ENCODE measurements around the gene CNTFR. TPM values are rescaled to one million over a fixed set of nuclear protein-coding genes. Genes with fewer than 3 reads are reported as not detected.

Gene CNTFR
- total and polyA plus RNA-seq, 2 experiments from 2014 or later = 0.73 to 1.9 TPM

DNA sequence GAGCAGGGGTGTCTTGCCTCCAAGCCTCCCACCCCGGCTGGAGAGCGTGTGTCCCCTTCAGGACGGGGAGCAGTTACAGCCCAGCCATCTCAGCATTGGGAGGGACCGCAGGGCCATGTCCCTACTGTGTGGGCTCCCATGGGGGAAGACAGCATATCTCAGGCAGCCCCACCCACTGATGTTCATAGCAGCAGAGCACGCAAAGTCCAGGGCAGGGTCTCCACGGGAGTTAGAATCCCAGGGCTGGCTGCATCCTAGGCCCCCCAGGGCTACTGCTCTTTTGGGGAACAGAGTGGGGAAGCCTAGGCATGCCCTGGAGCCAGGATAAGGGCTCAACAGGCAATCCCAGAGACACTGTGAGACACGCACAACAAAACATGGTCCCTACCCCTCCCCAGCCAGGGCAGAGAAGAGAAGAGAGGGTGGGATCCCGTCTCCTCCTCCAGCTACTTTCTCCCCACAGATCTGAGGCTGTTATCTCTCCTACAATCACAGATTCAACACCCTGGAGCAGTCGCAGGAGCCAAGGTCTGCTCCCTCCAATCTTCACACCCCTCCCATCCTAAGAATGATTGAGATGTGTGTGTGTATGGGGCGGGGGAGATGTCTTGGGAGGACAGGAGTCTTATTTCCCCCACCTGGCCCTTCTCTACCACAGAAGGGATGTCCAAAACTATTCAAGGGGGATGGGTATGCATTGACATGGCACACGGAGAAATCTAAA, 3.4 kb downstream of the CNTFR start:
- Histone ChIP-seq H3K36me3 (ENCODE audit: insufficient read depth) (no peaks in the 10 kb centered on the region), H3K79me2 (replicated peaks; ENCODE audit: insufficient read depth) (no peaks in the 10 kb centered on the region), H3K4me3 (peak overlapping the region; percentile 30; the same call in 1 of the 2 replicates), H3K27me3 (ENCODE audit: insufficient read depth) (peaks cover 100% of the 10 kb centered on the region), H3F3A (replicated peaks; ENCODE audit: low read depth) (no peaks in the 10 kb centered on the region), H3K27ac (ENCODE audit: low read depth) (no peak overlapping the region), H4K20me1 (replicated peaks; ENCODE audit: insufficient read depth) (peaks cover 6% of the 10 kb centered on the region), H3K4me1 (ENCODE audit: insufficient read depth) (peaks cover 30% of the 10 kb centered on the region), H2AFZ (no peak overlapping the region), H3K9me2 (ENCODE audit: insufficient read depth) (no peaks in the 10 kb centered on the region), H3K4me2 (peak overlapping the region; percentile 71)
- Mint-ChIP-seq H3K27me3 (ENCODE audit: insufficient read depth, low read depth, poor library complexity) (peaks cover 78% of the 10 kb centered on the region), H3K9me3 (peaks cover 3% of the 10 kb centered on the region; the same call in 1 of the 3 replicates), H3K27ac (no peak overlapping the region), H3K36me3 (ENCODE audit: low read depth) (no peaks in the 10 kb centered on the region; the same call in 2 of the 3 replicates), H3K4me3 (peak overlapping the region; percentile 31; the same call in 1 of the 3 replicates), H3K4me1 (peaks cover 28% of the 10 kb centered on the region)
- TF ChIP-seq, protein P1, sequence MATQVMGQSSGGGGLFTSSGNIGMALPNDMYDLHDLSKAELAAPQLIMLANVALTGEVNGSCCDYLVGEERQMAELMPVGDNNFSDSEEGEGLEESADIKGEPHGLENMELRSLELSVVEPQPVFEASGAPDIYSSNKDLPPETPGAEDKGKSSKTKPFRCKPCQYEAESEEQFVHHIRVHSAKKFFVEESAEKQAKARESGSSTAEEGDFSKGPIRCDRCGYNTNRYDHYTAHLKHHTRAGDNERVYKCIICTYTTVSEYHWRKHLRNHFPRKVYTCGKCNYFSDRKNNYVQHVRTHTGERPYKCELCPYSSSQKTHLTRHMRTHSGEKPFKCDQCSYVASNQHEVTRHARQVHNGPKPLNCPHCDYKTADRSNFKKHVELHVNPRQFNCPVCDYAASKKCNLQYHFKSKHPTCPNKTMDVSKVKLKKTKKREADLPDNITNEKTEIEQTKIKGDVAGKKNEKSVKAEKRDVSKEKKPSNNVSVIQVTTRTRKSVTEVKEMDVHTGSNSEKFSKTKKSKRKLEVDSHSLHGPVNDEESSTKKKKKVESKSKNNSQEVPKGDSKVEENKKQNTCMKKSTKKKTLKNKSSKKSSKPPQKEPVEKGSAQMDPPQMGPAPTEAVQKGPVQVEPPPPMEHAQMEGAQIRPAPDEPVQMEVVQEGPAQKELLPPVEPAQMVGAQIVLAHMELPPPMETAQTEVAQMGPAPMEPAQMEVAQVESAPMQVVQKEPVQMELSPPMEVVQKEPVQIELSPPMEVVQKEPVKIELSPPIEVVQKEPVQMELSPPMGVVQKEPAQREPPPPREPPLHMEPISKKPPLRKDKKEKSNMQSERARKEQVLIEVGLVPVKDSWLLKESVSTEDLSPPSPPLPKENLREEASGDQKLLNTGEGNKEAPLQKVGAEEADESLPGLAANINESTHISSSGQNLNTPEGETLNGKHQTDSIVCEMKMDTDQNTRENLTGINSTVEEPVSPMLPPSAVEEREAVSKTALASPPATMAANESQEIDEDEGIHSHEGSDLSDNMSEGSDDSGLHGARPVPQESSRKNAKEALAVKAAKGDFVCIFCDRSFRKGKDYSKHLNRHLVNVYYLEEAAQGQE (IDR thresholded peaks at IDR 0.05; ENCODE audit: unreplicated experiment) = no peak
- TF ChIP-seq EZH2 (IDR thresholded peaks at IDR 0.05; ENCODE audit: low read depth, unreplicated experiment) (peak; percentile 16), STAT1 (IDR thresholded peaks at IDR 0.05; ENCODE audit: unreplicated experiment) (no peak), ZNF114 (CRISPR knock-in tag; IDR thresholded peaks at IDR 0.05) (no peak), ZNF331 (CRISPR knock-in tag; IDR thresholded peaks at IDR 0.05; ENCODE audit: low read depth) (no peak), NANOG (IDR thresholded peaks at IDR 0.05; ENCODE audit: borderline replicate concordance) (no peak), CREB1 (CRISPR knock-in tag; IDR thresholded peaks at IDR 0.05; ENCODE audit: low read depth) (no peak)
- TF ChIP-seq, protein P2, sequence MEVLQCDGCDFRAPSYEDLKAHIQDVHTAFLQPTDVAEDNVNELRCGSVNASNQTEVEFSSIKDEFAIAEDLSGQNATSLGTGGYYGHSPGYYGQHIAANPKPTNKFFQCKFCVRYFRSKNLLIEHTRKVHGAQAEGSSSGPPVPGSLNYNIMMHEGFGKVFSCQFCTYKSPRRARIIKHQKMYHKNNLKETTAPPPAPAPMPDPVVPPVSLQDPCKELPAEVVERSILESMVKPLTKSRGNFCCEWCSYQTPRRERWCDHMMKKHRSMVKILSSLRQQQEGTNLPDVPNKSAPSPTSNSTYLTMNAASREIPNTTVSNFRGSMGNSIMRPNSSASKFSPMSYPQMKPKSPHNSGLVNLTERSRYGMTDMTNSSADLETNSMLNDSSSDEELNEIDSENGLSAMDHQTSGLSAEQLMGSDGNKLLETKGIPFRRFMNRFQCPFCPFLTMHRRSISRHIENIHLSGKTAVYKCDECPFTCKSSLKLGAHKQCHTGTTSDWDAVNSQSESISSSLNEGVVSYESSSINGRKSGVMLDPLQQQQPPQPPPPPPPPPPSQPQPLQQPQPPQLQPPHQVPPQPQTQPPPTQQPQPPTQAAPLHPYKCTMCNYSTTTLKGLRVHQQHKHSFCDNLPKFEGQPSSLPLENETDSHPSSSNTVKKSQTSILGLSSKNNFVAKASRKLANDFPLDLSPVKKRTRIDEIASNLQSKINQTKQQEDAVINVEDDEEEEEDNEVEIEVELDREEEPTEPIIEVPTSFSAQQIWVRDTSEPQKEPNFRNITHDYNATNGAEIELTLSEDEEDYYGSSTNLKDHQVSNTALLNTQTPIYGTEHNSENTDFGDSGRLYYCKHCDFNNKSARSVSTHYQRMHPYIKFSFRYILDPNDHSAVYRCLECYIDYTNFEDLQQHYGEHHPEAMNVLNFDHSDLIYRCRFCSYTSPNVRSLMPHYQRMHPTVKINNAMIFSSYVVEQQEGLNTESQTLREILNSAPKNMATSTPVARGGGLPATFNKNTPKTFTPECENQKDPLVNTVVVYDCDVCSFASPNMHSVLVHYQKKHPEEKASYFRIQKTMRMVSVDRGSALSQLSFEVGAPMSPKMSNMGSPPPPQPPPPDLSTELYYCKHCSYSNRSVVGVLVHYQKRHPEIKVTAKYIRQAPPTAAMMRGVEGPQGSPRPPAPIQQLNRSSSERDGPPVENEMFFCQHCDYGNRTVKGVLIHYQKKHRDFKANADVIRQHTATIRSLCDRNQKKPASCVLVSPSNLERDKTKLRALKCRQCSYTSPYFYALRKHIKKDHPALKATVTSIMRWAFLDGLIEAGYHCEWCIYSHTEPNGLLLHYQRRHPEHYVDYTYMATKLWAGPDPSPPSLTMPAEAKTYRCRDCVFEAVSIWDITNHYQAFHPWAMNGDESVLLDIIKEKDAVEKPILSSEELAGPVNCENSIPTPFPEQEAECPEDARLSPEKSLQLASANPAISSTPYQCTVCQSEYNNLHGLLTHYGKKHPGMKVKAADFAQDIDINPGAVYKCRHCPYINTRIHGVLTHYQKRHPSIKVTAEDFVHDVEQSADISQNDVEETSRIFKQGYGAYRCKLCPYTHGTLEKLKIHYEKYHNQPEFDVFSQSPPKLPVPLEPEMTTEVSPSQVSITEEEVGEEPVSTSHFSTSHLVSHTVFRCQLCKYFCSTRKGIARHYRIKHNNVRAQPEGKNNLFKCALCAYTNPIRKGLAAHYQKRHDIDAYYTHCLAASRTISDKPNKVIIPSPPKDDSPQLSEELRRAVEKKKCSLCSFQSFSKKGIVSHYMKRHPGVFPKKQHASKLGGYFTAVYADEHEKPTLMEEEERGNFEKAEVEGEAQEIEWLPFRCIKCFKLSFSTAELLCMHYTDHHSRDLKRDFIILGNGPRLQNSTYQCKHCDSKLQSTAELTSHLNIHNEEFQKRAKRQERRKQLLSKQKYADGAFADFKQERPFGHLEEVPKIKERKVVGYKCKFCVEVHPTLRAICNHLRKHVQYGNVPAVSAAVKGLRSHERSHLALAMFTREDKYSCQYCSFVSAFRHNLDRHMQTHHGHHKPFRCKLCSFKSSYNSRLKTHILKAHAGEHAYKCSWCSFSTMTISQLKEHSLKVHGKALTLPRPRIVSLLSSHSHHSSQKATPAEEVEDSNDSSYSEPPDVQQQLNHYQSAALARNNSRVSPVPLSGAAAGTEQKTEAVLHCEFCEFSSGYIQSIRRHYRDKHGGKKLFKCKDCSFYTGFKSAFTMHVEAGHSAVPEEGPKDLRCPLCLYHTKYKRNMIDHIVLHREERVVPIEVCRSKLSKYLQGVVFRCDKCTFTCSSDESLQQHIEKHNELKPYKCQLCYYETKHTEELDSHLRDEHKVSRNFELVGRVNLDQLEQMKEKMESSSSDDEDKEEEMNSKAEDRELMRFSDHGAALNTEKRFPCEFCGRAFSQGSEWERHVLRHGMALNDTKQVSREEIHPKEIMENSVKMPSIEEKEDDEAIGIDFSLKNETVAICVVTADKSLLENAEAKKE (CRISPR knock-in tag; IDR thresholded peaks at IDR 0.05) = no peak
- TF ChIP-seq, protein P3, sequence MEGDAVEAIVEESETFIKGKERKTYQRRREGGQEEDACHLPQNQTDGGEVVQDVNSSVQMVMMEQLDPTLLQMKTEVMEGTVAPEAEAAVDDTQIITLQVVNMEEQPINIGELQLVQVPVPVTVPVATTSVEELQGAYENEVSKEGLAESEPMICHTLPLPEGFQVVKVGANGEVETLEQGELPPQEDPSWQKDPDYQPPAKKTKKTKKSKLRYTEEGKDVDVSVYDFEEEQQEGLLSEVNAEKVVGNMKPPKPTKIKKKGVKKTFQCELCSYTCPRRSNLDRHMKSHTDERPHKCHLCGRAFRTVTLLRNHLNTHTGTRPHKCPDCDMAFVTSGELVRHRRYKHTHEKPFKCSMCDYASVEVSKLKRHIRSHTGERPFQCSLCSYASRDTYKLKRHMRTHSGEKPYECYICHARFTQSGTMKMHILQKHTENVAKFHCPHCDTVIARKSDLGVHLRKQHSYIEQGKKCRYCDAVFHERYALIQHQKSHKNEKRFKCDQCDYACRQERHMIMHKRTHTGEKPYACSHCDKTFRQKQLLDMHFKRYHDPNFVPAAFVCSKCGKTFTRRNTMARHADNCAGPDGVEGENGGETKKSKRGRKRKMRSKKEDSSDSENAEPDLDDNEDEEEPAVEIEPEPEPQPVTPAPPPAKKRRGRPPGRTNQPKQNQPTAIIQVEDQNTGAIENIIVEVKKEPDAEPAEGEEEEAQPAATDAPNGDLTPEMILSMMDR (conservative IDR thresholded peaks at IDR 0.05; ENCODE audit: low read depth in 2 of 2) = no peak
- ATAC-seq (peak; percentile 5), DNase-seq (ENCODE audit: low spot score) (no peak)

Measured in GM23338 (cell line).